ENCODE measurements around the gene PFKFB4. TPM values are rescaled to one million over a fixed set of nuclear protein-coding genes. Genes with fewer than 3 reads are reported as not detected.
A peak's percentile ranks its signal among the peaks of the same experiment; 100 is the strongest.

PFKFB4 gene
- total RNA-seq, 1 experiment from 2014 or later, result 12.3 TPM

DNA sequence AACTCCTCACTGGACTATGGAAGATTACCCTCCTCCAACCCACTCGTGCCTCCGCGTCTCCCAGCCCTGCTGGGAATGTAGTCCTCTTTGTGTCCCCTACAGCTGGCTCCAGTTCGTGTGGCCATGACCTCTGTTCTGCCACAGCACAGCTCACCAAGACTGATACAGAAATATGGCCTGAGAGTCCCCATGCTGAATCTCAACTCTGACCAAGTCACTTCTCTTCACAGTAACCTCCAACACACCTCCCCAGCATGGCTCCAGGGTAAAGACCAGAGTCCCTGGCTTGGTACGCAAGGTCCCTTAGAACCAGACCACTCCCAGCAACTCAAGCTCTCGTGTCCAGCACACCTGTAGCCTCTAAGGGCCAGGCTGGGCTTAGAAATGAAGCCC lies 40.8 kb upstream of the PFKFB4 start:
- Histone ChIP-seq H3K9ac (ENCODE audit: extremely low read depth, insufficient read length, low read length) (no peak overlapping the region), H3K23me2 (ENCODE audit: insufficient read length, low read depth, low read length, poor library complexity, severe bottlenecking) (no peaks in the 10 kb centered on the region), H3K27me3 (ENCODE audit: insufficient read depth, low read length) (no peaks in the 10 kb centered on the region), H4K20me1 (ENCODE audit: control insufficient read depth, insufficient read depth, insufficient read length) (no peaks in the 10 kb centered on the region), H4K91ac (ENCODE audit: insufficient read length, low read depth, low read length) (no peak overlapping the region), H3K56ac (ENCODE audit: insufficient read length, low read depth, low read length) (no peak overlapping the region), H3K4me1 (ENCODE audit: insufficient read depth, low read length) (no peaks in the 10 kb centered on the region), H3T11ph (ENCODE audit: low read length) (no peak overlapping the region), H3K9me3 (ENCODE audit: control insufficient read depth, low read depth, low read length) (no peaks in the 10 kb centered on the region), H3K23ac (ENCODE audit: insufficient read length, low read depth, low read length) (no peak overlapping the region), H4K5ac (ENCODE audit: insufficient read length, low read depth, low read length) (no peak overlapping the region), H3K18ac (ENCODE audit: insufficient read length, low read depth, low read length) (no peak overlapping the region), H2BK12ac (ENCODE audit: insufficient read length, low read depth, low read length) (no peak overlapping the region), H3K79me2 (ENCODE audit: insufficient read depth, low read length) (no peaks in the 10 kb centered on the region), H2BK120ac (ENCODE audit: low read depth, low read length, poor library complexity, severe bottlenecking) (no peak overlapping the region), H2BK5ac (ENCODE audit: insufficient read length, low read length) (no peak overlapping the region), H3K4me2 (ENCODE audit: insufficient read depth, insufficient read length, low read length) (no peak overlapping the region), H3K79me1 (ENCODE audit: insufficient read depth, low read depth, low read length, poor library complexity, severe bottlenecking) (no peaks in the 10 kb centered on the region), H3K4ac (ENCODE audit: low read depth, low read length) (no peak overlapping the region), H4K8ac (replicated peaks; ENCODE audit: insufficient read length, low read depth, low read length) (no peak overlapping the region), H3K14ac (ENCODE audit: insufficient read depth, low read length) (no peak overlapping the region), H3K27ac (ENCODE audit: insufficient read length, low read depth, low read length) (no peak overlapping the region), H2AK5ac (ENCODE audit: insufficient read length, low read length) (no peak overlapping the region), H2BK15ac (ENCODE audit: low read depth, low read length) (no peak overlapping the region), H2BK20ac (ENCODE audit: low read depth, low read length, poor library complexity, severe bottlenecking) (no peak overlapping the region), H2AFZ (ENCODE audit: low read length) (no peak overlapping the region)
- no peak overlapping the region for H3K4me3 Mint-ChIP-seq
- WGBS (ENCODE audit: extremely low coverage, insufficient read length, low lambda C conversion rate), result no CpG with 5 or more reads among the region's 6 CpGs
- no peaks in the 10 kb centered on the region for H3K9me3 Mint-ChIP-seq
- TF ChIP-seq, protein P1, sequence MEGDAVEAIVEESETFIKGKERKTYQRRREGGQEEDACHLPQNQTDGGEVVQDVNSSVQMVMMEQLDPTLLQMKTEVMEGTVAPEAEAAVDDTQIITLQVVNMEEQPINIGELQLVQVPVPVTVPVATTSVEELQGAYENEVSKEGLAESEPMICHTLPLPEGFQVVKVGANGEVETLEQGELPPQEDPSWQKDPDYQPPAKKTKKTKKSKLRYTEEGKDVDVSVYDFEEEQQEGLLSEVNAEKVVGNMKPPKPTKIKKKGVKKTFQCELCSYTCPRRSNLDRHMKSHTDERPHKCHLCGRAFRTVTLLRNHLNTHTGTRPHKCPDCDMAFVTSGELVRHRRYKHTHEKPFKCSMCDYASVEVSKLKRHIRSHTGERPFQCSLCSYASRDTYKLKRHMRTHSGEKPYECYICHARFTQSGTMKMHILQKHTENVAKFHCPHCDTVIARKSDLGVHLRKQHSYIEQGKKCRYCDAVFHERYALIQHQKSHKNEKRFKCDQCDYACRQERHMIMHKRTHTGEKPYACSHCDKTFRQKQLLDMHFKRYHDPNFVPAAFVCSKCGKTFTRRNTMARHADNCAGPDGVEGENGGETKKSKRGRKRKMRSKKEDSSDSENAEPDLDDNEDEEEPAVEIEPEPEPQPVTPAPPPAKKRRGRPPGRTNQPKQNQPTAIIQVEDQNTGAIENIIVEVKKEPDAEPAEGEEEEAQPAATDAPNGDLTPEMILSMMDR (conservative IDR thresholded peaks at IDR 0.05), result no peak
- DNase-seq, result no peak
- peaks cover 12 to 21% of the 10 kb centered on the region in 2 experiments for H3K4me1 Mint-ChIP-seq
- peak overlapping the region in 2 of 3 experiments; percentile 73 to 89; a peak in 4 of 7 replicates for H3K27ac Mint-ChIP-seq
- H3K36me3 Mint-ChIP-seq (ENCODE audit: insufficient read depth in 1 of 3, low read depth in 3 of 3), result peaks cover 34 to 57% (median 35%) of the 10 kb centered on the region in 3 experiments
- H3K27me3 Mint-ChIP-seq (ENCODE audit: low read depth), result peaks cover 4% of the 10 kb centered on the region; the same call in 1 of the 2 replicates
